Mesenteric fat pad (tissue), 1 donor: ENCODE results near the gene ANK2. TPM values are rescaled to one million over a fixed set of nuclear protein-coding genes. Genes with fewer than 3 reads are reported as not detected.

Experiments
- DNase-seq: peaks from one replicate; pipeline ENCODE4 v3.0.0-alpha.2; 2020; ENCODE audit warnings: low spot score
- total RNA-seq: library from RNA; stranded (reverse); fragmentation: NEBNext Ultra II Directional; extraction: Animal tissue kit (Norgen Biotek cat#: 25700); gene quantifications from one replicate; pipeline ENCODE4 v1.2.1, GENCODE V29; 2021
- donor health status: DM: yes; HTN: yes; CAD: no.

Gene ANK2
- total RNA-seq, 1 donor from 2014 or later, result 97.0 TPM

GRCh38 chr4:113389160-113389559 is 339.7 kb downstream of the ANK2 start:
- DNase-seq, result no peak

- DNase-seq, result no peak
Observed at GRCh38 chr4:113390850-113391249, 341.4 kb downstream of the ANK2 start.

- no peak for DNase-seq
Observed at GRCh38 chr4:113394108-113394729, 344.8 kb downstream of the ANK2 start.

- DNase-seq, result no peak
Observed at GRCh38 chr4:113394730-113395530, 345.5 kb downstream of the ANK2 start.

- DNase-seq, result no peak
Observed at GRCh38 chr4:113397114-113397701, 347.8 kb downstream of the ANK2 start.

GRCh38 chr4:113398441-113399143 is 349.1 kb downstream of the ANK2 start:
- DNase-seq, result no peak

GRCh38 chr4:113404167-113404571 is 354.7 kb downstream of the ANK2 start:
- DNase-seq, result no peak

- DNase-seq, result no peak
Observed at GRCh38 chr4:113404841-113405240, 355.4 kb downstream of the ANK2 start.

- DNase-seq, result no peak
Observed at GRCh38 chr4:113405874-113406722, 356.6 kb downstream of the ANK2 start.

GRCh38 chr4:113406723-113407016 is 357.2 kb downstream of the ANK2 start:
- DNase-seq, result no peak

- no peak for DNase-seq
Observed at GRCh38 chr4:113407409-113407808, 358.0 kb downstream of the ANK2 start.

- no peak for DNase-seq
Observed at GRCh38 chr4:113409181-113409580, 359.7 kb downstream of the ANK2 start.

GRCh38 chr4:113410686-113411085 is 361.2 kb downstream of the ANK2 start:
- DNase-seq, result no peak

- DNase-seq, result no peak
Observed at GRCh38 chr4:113411496-113411938, 362.1 kb downstream of the ANK2 start.

- no peak for DNase-seq
Observed at GRCh38 chr4:113419631-113420030, 370.2 kb downstream of the ANK2 start.

GRCh38 chr4:113420938-113421337 is 371.5 kb downstream of the ANK2 start:
- DNase-seq, result no peak

GRCh38 chr4:113423631-113424030 is 374.2 kb downstream of the ANK2 start:
- no peak for DNase-seq

GRCh38 chr4:113433116-113433515 is 383.7 kb downstream of the ANK2 start:
- no peak for DNase-seq
